Activated T-cell treated with anti-CD3 and anti-CD28 coated beads, Interleukin-2, amount 50 U/mL, for 4 hours (primary cell): Measurements from ENCODE around the gene PAK4. TPM values are rescaled to one million over a fixed set of nuclear protein-coding genes. Genes with fewer than 3 reads are reported as not detected.

ENCODE experiments used
- ATAC-seq, 2 donors: fragments of 200-7000 bp; cut with Tn5 transposase; one replicate each; pipeline ENCODE4 v1.10.0; 2021
- DNase-seq: peaks from one replicate; pipeline ENCODE4 v3.0.0-alpha.2; 2020
- H3K27me3 Mint-ChIP-seq: one replicate; pipeline ENCODE4 v1.8.0; 2021; ENCODE audit warnings: low read depth, mixed read lengths
- H3K36me3 Mint-ChIP-seq: one replicate; pipeline ENCODE4 v1.8.0; 2022; ENCODE audit warnings: mixed read lengths; ENCODE audit not compliant: insufficient read depth
- H3K4me1 Mint-ChIP-seq: one replicate; pipeline ENCODE4 v1.8.0; 2021; ENCODE audit warnings: low read depth, mixed read lengths
- H3K4me3 Mint-ChIP-seq: one replicate; pipeline ENCODE4 v1.8.0; 2021; ENCODE audit warnings: mild to moderate bottlenecking, moderate library complexity, mixed read lengths
- H3K9me3 Mint-ChIP-seq: one replicate; pipeline ENCODE4 v1.8.0; 2021; ENCODE audit warnings: mixed read lengths
- total RNA-seq, 3 donors: library from RNA; stranded (reverse); gene quantifications; one replicate each; pipeline ENCODE4 v1.2.1, GENCODE V29; 2021

PAK4 gene
- total RNA-seq, 3 donors from 2014 or later: 21.3 to 24.4 (median 23.5) TPM

DNA sequence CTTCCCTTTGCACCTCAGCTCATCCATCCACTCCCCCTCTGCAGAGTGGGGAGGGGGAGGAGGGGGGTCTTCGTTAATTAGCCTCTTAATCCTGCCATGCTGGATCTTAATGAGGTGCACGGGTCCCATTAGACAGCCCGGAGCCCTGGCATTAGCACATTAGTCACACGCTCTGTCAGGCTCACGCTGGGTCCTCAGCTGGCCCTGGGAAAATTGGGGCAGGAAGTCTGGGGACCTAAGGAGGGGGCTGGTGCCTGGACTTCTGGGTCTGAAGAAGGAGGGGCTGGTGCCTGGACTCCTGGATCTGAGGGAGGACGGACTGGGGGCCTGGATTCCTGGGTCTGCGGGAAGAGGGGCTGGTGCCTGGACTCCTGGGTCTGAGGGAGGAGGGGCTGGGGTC is 70.7 kb downstream of the PAK4 start:
- no peak overlapping the region for H3K4me3 Mint-ChIP-seq
- H3K36me3 Mint-ChIP-seq: no peaks in the 10 kb centered on the region
- ATAC-seq: no peak

DNA sequence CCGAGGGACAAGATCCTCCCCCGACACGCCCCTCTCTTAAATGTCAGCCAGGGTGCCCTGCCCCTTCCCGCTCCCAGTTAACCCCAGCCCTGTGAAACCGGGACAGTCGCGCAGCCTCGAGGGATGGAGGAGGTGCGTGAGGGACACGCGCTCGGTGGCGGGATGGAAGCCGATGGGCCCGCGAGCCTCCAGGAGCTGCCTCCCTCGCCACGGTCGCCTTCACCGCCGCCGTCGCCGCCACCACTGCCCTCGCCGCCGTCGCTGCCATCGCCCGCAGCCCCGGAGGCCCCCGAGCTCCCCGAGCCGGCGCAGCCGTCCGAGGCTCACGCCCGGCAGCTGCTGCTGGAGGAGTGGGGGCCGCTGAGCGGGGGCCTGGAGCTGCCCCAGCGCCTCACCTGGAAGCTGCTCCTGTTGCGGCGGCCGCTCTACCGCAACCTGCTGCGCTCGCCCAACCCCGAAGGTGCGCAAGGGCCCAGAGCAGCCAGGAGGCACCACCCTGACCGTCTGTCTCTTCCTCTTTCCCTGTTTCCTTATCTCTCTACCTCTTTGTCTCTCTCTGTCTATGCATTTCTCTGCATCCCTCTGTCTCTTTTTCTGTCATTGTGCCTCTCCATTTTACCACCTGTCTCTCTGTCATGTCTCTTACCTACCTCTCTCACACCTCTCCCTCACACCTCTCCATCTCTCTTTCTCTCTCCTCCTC is 71.4 kb downstream of the PAK4 start, which contains the start of gene NCCRP1:
NCCRP1 (plus strand) TSS at position 105 of the 703 bp plus-strand sequence; CDS start at position 124, 19 bp downstream.
- Mint-ChIP-seq H3K27me3 (peaks cover 80% of the 10 kb centered on the region), H3K9me3 (no peaks in the 10 kb centered on the region), H3K4me1 (peaks cover 23% of the 10 kb centered on the region), H3K36me3 (no peaks in the 10 kb centered on the region), H3K4me3 (peak within 1 kb of the TSS; percentile 22)
- DNase-seq (no peak), ATAC-seq (peak; percentile 47 to 51)

More for the DNA sequence above, 70.7 kb downstream of the PAK4 start:
- Mint-ChIP-seq H3K27me3 (peaks cover 77% of the 10 kb centered on the region), H3K9me3 (no peaks in the 10 kb centered on the region), H3K4me1 (peaks cover 23% of the 10 kb centered on the region)
- no peak for DNase-seq

DNA sequence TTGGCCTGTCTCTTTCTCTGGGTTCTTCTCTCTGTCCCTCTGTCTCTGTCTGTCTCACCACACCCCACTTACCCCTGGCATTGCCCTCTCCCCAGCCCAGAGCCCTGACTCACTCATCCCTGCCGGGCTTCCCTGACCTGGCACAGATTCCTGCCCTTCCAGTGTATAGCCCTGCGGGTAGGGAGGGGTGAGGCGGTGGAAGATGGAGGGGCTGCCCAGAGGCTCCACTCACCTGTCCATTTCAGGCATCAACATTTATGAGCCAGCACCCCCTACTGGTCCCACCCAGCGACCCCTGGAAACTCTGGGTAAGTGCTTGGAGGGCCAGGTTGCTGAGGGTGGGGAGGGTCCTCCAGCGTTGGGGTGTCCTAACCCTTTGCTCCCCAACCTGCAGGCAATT is 72.2 kb downstream of the PAK4 start:
- Mint-ChIP-seq H3K4me1 (peaks cover 23% of the 10 kb centered on the region), H3K9me3 (no peaks in the 10 kb centered on the region), H3K36me3 (no peaks in the 10 kb centered on the region), H3K4me3 (no peak overlapping the region), H3K27me3 (peaks cover 85% of the 10 kb centered on the region)
- DNase-seq (no peak), ATAC-seq (no peak)

DNA sequence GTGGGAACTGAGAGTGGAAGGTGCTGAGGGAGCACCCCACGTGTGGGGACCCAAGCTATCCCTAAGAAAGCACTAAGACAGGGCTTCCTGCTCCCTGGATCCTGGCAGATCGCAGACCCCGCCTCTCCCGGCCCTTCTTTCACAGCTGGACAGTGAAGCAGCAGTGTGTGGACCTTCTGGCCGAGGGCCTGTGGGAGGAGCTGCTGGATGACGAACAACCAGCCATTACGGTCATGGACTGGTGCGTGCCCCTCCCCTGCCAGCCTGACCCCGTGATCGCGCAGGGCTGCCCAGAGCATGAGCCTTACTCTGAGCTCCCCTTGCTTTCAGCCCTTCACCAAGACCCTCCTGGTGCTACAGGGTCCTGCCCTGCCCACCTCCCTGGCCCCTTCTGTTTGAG is 73.4 kb downstream of the PAK4 start:
- no peaks in the 10 kb centered on the region for H3K9me3 Mint-ChIP-seq
- DNase-seq: no peak

DNA sequence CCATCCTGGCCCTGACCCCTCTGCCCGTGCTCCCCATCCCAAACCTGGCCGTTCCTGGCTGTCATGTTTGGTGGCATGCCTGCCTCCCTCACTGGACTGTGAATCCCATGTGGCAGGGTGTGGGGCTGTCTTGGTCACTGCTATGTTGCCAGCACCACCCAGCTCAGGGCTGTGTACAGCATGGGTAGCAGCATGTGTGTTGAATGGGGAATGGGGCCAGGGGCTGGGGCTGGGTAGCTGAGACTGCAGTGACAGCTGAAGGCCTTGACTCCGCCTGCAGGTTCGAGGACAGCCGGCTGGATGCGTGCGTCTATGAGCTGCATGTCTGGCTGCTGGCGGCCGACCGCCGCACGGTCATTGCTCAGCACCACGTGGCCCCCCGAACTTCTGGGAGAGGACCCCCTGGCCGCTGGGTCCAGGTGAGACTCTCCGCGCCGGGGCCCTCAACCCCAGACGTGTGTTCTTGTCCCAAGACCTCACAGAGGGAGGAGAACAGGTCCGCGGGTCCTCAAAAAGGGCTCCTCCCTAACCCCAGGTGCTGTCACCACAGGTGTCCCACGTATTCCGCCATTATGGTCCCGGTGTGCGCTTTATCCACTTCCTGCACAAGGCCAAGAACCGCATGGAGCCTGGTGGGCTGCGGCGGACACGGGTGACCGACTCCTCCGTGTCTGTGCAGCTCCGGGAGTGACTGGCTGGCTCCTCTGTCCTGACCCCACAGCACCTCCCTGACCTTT is 74.6 kb downstream of the PAK4 start:
- DNase-seq (no peak), ATAC-seq (no peak)
- no peak overlapping the region for H3K4me3 Mint-ChIP-seq
- H3K36me3 Mint-ChIP-seq: no peaks in the 10 kb centered on the region
- H3K4me1 Mint-ChIP-seq: peaks cover 20% of the 10 kb centered on the region
- peaks cover 87% of the 10 kb centered on the region for H3K27me3 Mint-ChIP-seq
- no peaks in the 10 kb centered on the region for H3K9me3 Mint-ChIP-seq

More for the DNA sequence above, 73.4 kb downstream of the PAK4 start:
- H3K27me3 Mint-ChIP-seq: peaks cover 87% of the 10 kb centered on the region
- no peaks in the 10 kb centered on the region for H3K36me3 Mint-ChIP-seq
- ATAC-seq: no peak
- H3K4me1 Mint-ChIP-seq: peaks cover 23% of the 10 kb centered on the region
- H3K4me3 Mint-ChIP-seq: no peak overlapping the region

DNA sequence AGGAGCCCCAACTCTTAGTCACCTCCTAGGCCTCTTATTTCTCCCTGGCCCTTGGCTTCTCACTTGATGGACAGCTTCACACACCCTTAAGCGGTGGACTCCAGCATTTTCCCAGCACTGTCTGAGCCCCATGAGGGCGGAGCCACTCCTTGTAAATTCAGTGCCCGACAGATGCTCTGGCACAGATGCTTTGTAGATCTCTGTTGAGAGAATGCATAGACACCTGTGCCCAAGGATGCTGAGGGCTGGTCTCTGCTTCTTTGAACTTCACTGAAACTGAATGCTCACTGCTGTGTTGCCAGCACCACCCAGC is 75.2 kb downstream of the PAK4 start:
- Mint-ChIP-seq H3K36me3 (no peaks in the 10 kb centered on the region), H3K27me3 (peaks cover 82% of the 10 kb centered on the region), H3K9me3 (no peaks in the 10 kb centered on the region), H3K4me3 (no peak overlapping the region), H3K4me1 (peaks cover 15% of the 10 kb centered on the region)
- ATAC-seq (no peak), DNase-seq (no peak)

DNA sequence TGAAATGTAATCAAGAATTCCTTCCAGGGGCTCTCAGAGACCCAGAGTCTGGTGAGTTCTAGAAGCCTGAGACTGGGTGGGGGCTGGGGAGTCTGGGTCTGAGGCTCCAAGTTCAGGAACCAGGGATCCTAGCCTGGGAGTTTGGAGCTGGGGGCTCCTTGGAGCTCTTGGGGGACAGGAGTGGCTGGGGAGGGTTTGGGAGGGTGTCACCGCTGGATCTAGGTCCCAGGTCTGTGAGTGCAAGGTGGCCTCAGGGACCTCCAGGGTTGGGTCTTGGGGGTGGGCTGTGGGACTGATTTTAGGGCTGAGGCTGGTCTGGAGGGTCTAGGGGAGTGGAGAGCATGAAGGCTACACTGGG is 77.4 kb downstream of the PAK4 start:
- peaks cover 64% of the 10 kb centered on the region for H3K27me3 Mint-ChIP-seq

DNA sequence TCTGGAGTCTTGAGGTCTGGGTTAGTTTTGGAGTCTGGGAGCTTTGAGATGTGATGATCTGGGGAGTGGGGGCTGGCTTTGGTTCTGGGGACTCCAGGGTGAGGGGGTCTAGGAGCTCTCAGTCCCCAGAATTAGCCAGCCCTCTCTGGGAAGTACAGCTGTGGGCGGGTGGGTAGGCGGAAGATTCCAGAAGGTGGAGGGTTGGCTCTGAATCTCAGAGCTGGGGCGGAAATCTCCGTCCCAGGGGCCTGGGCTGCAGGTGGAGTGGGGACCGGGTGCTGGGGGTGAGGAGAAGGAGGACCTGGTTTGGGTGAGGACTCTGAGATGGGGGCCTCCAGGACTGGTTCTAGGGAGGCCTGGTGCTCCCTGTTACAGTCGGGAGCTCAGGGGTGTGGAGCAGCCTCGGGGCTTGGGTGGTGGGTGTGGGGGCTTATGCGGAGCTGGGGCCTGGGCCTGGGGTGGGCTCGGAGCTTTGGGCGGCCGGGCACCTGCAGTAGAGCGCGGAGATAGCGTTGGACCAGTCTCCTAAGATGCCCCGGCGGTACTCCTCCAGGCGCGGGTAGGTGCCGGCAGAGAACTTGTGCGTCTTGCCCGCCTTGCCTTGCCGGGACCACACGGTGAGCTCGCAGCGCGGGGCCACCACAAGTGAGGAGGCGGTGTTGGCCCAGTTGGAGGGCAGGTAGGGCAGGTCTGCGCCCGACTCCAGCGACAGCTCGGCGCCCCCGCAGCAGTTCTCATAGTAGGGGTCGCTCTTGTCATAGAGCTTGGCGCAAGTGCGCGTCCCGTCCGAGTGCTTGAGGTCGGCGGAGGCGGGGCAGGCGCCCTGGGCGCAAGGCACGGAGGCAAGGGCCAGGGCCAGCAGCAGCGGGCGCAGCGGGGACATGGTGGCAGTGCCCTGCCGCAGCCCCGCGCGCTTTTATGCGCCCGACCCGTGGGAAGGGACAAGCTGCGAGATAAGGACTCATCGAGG is 78.1 kb downstream of the PAK4 start, which contains the start of gene SYCN:
SYCN (minus strand) TSS at position 892 of the 970 bp plus-strand sequence; CDS start at position 883, 9 bp downstream.
- no peak for ATAC-seq
- H3K27me3 Mint-ChIP-seq: peaks cover 58% of the 10 kb centered on the region
- no peak within 1 kb of the TSS for H3K4me3 Mint-ChIP-seq
- H3K36me3 Mint-ChIP-seq: no peaks in the 10 kb centered on the region
- H3K9me3 Mint-ChIP-seq: no peaks in the 10 kb centered on the region
- H3K4me1 Mint-ChIP-seq: no peaks in the 10 kb centered on the region
- DNase-seq: no peak

More for the DNA sequence above, 77.4 kb downstream of the PAK4 start:
- DNase-seq (no peak), ATAC-seq (no peak)
- Mint-ChIP-seq H3K4me3 (no peak overlapping the region), H3K36me3 (no peaks in the 10 kb centered on the region), H3K4me1 (no peaks in the 10 kb centered on the region), H3K9me3 (no peaks in the 10 kb centered on the region)

DNA sequence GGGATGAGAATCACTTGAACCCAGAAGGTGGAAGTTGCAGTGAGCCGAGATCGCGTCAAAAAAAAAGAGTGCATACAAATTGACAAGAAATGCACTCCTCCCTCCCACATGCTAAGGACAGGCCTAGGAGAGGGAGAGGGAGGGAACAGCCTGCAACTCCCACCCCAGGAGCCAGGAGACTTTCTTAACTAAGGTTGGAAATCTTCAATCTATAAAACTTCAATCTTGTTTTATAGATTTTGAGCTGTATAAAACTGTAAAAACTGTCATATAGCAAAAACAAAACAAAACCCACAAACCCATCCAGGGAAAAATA is 79.8 kb downstream of the PAK4 start:
- no peak overlapping the region for H3K4me3 Mint-ChIP-seq
- no peaks in the 10 kb centered on the region for H3K4me1 Mint-ChIP-seq
- no peaks in the 10 kb centered on the region for H3K36me3 Mint-ChIP-seq
- DNase-seq (no peak), ATAC-seq (no peak)
- no peaks in the 10 kb centered on the region for H3K9me3 Mint-ChIP-seq
- H3K27me3 Mint-ChIP-seq: peaks cover 44% of the 10 kb centered on the region

DNA sequence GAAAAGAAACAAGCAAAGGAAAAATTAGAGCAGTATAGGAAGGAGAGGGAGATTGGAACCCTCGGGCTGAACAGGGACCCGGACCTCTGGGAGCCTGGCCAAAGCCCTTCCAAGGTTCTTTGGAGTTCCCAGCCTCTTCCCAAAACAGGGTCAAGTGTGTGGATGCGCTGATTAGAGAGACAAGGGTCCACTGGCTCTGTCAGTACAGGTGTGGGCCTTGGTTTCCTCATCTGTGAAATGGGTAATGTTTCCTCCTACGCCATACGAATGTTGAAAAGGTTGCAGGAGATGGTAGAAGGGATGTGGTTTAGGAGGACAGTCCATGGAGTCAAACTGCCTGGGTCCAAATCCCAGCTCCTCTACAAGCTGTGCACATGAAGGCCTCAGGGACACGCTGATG is 80.5 kb downstream of the PAK4 start:
- no peaks in the 10 kb centered on the region for H3K4me1 Mint-ChIP-seq
- no peaks in the 10 kb centered on the region for H3K9me3 Mint-ChIP-seq
- no peaks in the 10 kb centered on the region for H3K36me3 Mint-ChIP-seq
- peaks cover 37% of the 10 kb centered on the region for H3K27me3 Mint-ChIP-seq
- no peak for ATAC-seq
- H3K4me3 Mint-ChIP-seq: no peak overlapping the region
- DNase-seq: no peak

DNA sequence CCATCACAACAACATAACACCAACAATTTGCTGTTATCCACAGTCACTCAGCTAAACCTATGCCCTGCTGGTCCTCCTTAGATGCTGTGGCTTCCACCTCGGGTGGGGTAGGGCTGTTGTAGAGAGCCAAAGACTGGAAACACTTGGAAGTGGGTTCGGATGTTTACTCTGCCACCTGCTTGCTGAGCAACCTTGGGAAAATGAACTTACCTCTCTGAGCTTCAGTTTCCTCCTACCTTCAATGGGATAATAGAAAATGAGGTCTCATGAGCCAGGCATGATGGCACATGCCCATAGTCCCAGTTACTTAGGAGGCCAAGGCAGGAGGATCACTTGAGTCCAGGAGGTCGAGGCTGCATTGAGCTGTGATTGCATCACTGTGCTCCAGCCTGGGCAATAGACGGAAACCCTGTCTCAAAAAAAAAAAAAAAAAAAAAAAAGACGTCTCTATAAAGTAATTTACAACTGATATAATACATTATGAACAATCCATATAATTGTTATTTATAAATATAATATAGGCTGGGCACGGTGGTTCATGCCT is 81.8 kb downstream of the PAK4 start:
- Mint-ChIP-seq H3K9me3 (no peaks in the 10 kb centered on the region), H3K4me1 (no peaks in the 10 kb centered on the region), H3K27me3 (peaks cover 25% of the 10 kb centered on the region), H3K4me3 (no peak overlapping the region), H3K36me3 (no peaks in the 10 kb centered on the region)
- ATAC-seq (no peak), DNase-seq (no peak)

DNA sequence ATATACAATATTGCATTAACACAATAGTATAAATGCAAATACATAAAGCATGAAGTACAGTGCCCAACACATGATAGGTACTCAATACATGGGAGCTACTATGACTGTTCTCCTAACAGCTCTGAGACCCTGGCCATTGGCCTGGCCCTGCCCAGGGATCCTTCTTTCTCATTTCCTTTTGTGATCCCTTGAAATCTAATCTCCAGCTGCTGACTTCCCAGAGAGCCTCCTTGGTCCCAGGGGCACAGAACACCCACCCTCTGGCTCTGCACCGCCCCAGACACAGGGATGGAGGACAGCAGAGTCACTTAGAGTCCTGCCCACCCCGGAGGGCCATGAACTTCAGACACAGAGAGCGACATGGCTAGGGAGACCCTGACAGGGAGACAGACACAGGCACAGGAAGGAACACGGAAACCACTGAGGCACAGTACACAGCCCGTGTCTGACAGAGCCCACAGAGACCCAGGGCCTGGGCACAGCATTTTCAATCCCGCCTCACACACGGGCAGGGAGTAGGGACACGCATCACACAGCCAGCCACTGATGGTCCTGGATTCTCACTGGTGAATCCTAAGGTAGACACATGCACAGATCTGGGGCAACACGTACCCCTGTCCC is 82.7 kb downstream of the PAK4 start:
- H3K4me1 Mint-ChIP-seq: no peaks in the 10 kb centered on the region
- DNase-seq: no peak
- H3K36me3 Mint-ChIP-seq: no peaks in the 10 kb centered on the region
- no peak for ATAC-seq
- no peak overlapping the region for H3K4me3 Mint-ChIP-seq
- no peaks in the 10 kb centered on the region for H3K9me3 Mint-ChIP-seq
- H3K27me3 Mint-ChIP-seq: peaks cover 15% of the 10 kb centered on the region

DNA sequence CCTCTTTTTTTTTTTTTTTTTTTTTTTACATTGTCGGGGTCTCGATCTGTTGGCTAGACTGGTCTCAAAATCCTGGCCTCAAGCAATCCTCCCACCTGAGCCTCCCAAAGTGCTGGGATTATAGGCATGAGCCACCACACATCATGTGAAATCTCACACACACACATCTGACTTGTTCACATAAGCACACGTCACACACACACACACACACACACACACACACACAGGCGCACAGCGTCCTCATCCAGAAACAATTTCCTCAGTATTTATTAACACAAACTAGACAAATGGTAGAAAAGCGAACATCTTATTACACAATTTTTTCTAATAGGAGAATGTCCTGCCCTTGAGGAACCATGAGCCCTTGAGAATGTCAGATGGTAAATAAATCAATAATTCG is 83.6 kb downstream of the PAK4 start:
- Mint-ChIP-seq H3K36me3 (no peaks in the 10 kb centered on the region), H3K27me3 (peaks cover 8% of the 10 kb centered on the region), H3K9me3 (no peaks in the 10 kb centered on the region), H3K4me1 (no peaks in the 10 kb centered on the region), H3K4me3 (no peak overlapping the region)
- no peak for DNase-seq
- no peak for ATAC-seq
